H1 (cell line): ENCODE measurements around the gene ACRBP. TPM values are rescaled to one million over a fixed set of nuclear protein-coding genes. Genes with fewer than 3 reads are reported as not detected.

Experiments used
- BACH1 ChIP-seq: IDR thresholded peaks from 2 replicates; pipeline ENCODE4 v1.6.1; 2012; ENCODE audit warnings: low read length, improper control_type of control experiment
- CBX5 ChIP-seq: fragments of 300-800, 300-1000 bp; sonication (generic); IDR thresholded peaks from 2 replicates; pipeline ENCODE4 v1.7.1; 2016; ENCODE audit warnings: antibody characterized with exemption, low read length, low read depth
- FOSL1 ChIP-seq: IDR thresholded peaks from 2 replicates; pipeline ENCODE4 v1.6.1; 2011; ENCODE audit warnings: mild to moderate bottlenecking, low read depth, low read length, moderate library complexity; ENCODE audit not compliant: insufficient read depth
- RXRA ChIP-seq: IDR thresholded peaks from 2 replicates; pipeline ENCODE4 v1.6.1; 2011; ENCODE audit warnings: low read depth, mild to moderate bottlenecking, low read length, moderate library complexity; ENCODE audit not compliant: insufficient read depth
- polyA plus RNA-seq, 7 experiments: library from polyadenylated mRNA; depleted of rRNA in 3 of 7; stranded (reverse) in 5 of 7; unstranded in 2 of 7; fragments of >200 nt in 5 of 7; fragments of 200-250 nt in 2 of 7; gene quantifications; 1 replicate in 5 of 7; 2 replicates in 1 of 7; 4 replicates in 1 of 7; pipeline versions ENCODE4 v1.2.1 to v1.2.3, GENCODE V29; 2011 to 2013; ENCODE audit warnings: missing spikeins in 2 of 7, mixed read lengths in 2 of 7
- total RNA-seq: library from RNA; stranded (reverse); fragmentation: NEBNext Ultra II Directional; extraction: Animal tissue kit (Norgen Biotek cat#: 25700); gene quantifications from 2 replicates; pipeline ENCODE4 v1.2.1, GENCODE V29; 2021

ACRBP gene
- total and polyA plus RNA-seq, 2 of the 8 experiments (the other 6 are each of a cell fraction or from before 2014, with no cell fraction given) = 0.80 to 5.2 TPM

- TF ChIP-seq CBX5 (no peak), RXRA (no peak), FOSL1 (no peak), BACH1 (no peak)
These were observed 20.5 kb upstream of the ACRBP start (continued) for GRCh38 chr12:6667559-6668210.
